MM.1S (cell line): ENCODE results near the gene WDR38.

Source experiments
- EZH2 ChIP-seq: fragments of 300-600 bp; sonication (generic); optimal IDR thresholded peaks from 2 replicates; pipeline ENCODE3; 2017; ENCODE audit warnings: low read depth, mild to moderate bottlenecking, antibody characterized with exemption, low read length, mixed read lengths
- EZH2phosphoT487 ChIP-seq: fragments of 300-600 bp; sonication (generic); IDR thresholded peaks from 2 replicates; pipeline ENCODE4 v1.6.1; 2018; ENCODE audit warnings: antibody characterized with exemption, low read length
- TF ChIP-seq, protein P1 (sequence below): fragments of 300-600 bp; sonication (generic); IDR thresholded peaks from 2 replicates; pipeline ENCODE4 v1.5.1; 2016; ENCODE audit warnings: antibody characterized with exemption, low read length, mixed read lengths

DNA sequence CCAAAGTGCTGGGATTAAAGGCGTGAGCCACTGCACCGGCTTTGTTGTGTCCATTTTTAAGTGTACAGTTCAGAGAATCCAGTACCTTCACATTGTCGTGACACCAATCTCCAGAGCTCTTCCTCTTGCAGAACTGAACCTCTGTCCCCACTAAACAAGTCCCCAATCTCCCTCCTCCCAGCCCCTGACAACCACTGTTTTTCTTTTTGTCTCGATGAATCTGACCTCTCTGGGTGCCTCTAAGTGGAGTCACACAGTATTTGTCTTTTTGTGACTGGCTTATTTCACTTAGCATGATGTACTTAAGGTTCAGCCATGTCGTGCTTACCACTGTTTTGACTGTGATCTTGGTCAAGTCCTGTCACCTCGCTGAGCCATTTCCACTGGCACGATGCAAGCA lies 1.6 kb downstream of the WDR38 start:
- TF ChIP-seq, protein P1, sequence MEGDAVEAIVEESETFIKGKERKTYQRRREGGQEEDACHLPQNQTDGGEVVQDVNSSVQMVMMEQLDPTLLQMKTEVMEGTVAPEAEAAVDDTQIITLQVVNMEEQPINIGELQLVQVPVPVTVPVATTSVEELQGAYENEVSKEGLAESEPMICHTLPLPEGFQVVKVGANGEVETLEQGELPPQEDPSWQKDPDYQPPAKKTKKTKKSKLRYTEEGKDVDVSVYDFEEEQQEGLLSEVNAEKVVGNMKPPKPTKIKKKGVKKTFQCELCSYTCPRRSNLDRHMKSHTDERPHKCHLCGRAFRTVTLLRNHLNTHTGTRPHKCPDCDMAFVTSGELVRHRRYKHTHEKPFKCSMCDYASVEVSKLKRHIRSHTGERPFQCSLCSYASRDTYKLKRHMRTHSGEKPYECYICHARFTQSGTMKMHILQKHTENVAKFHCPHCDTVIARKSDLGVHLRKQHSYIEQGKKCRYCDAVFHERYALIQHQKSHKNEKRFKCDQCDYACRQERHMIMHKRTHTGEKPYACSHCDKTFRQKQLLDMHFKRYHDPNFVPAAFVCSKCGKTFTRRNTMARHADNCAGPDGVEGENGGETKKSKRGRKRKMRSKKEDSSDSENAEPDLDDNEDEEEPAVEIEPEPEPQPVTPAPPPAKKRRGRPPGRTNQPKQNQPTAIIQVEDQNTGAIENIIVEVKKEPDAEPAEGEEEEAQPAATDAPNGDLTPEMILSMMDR = no peak
- TF ChIP-seq EZH2phosphoT487 (no peak), EZH2 (no peak)
